PC-3 (cell line): Measurements from ENCODE around the gene TMEM171. TPM values are rescaled to one million over a fixed set of nuclear protein-coding genes. Genes with fewer than 3 reads are reported as not detected.

Experiments used
- ATAC-seq: fragments of 200-7000 bp; cut with Tn5 transposase; 2 replicates; pipeline ENCODE4 v1.9.1; 2020; ENCODE audit warnings: mild to moderate bottlenecking, moderate library complexity
- BruUV-seq: library from RNA; stranded (reverse); fragments of 400-500 nt; replicated peaks from 2 replicates; lab custom pipeline; 2021; lab: Mats Ljungman, UMichigan
- CTCF ChIA-PET: fragments of 300-600 bp; sonication (Branson Sonifier 250); formaldehyde crosslinking; loops from one replicate; lab custom pipeline; 2022; ENCODE audit warnings: antibody characterized with exemption; lab: Charles Lee
- POLR2A ChIA-PET: fragments of 300-600 bp; sonication (Branson Sonifier 250); formaldehyde crosslinking; loops from one replicate; lab custom pipeline; 2022; ENCODE audit warnings: antibody characterized with exemption; ENCODE audit not compliant: unreplicated experiment; lab: Charles Lee
- DNase-seq: peaks from one replicate; pipeline ENCODE4 v3.0.0-alpha.2; 2015
- H2AFZ ChIP-seq: fragments of 300-600 bp; sonication (generic); 2 replicates; pipeline ENCODE4 v1.6.0; 2016; ENCODE audit warnings: antibody characterized with exemption, low read length
- H3F3A ChIP-seq: fragments of 300-600 bp; sonication (generic); one replicate; pipeline ENCODE4 v1.6.0; 2017; ENCODE audit warnings: antibody characterized with exemption, low read length, control low read depth, mild to moderate bottlenecking; ENCODE audit not compliant: unreplicated experiment
- H3K27ac ChIP-seq: fragments of 300-600 bp; sonication (generic); 2 replicates; pipeline ENCODE4 v1.5.1; 2016; ENCODE audit warnings: mild to moderate bottlenecking, low read length
- H3K27me3 ChIP-seq: fragments of 300-600 bp; sonication (generic); 2 replicates; pipeline ENCODE4 v1.6.1; 2016; ENCODE audit warnings: low read length, mixed read lengths
- H3K36me3 ChIP-seq: fragments of 300-600 bp; sonication (generic); 2 replicates; pipeline ENCODE4 v1.6.1; 2016; ENCODE audit warnings: low read depth, mixed run types, low read length, mixed read lengths
- H3K4me1 ChIP-seq: fragments of 300-600 bp; sonication (generic); 2 replicates; pipeline ENCODE4 v1.5.1; 2016; ENCODE audit warnings: low read length; ENCODE audit not compliant: insufficient read depth
- H3K4me2 ChIP-seq: fragments of 300-600 bp; sonication (generic); 2 replicates; pipeline ENCODE4 v1.6.0; 2016; ENCODE audit warnings: low read length
- H3K4me3 ChIP-seq: fragments of 300-600 bp; sonication (generic); 2 replicates; pipeline ENCODE4 v1.5.1; 2016; ENCODE audit warnings: mild to moderate bottlenecking, low read length, mixed read lengths
- H3K79me2 ChIP-seq: fragments of 300-600 bp; sonication (generic); 2 replicates; pipeline ENCODE4 v1.6.1; 2017; ENCODE audit warnings: low read length, mixed read lengths
- H3K9ac ChIP-seq: fragments of 300-600 bp; sonication (generic); 2 replicates; pipeline ENCODE4 v1.6.0; 2016; ENCODE audit warnings: mild to moderate bottlenecking, low read length
- H3K9me2 ChIP-seq: fragments of 300-600 bp; sonication (generic); replicated peaks from 2 replicates; pipeline ENCODE4 v1.6.1; 2016; ENCODE audit warnings: mixed run types, low read length, mixed read lengths
- H3K9me3 ChIP-seq: fragments of 300-600 bp; sonication (generic); 2 replicates; pipeline ENCODE4 v1.6.1; 2016; ENCODE audit warnings: low read length, mixed read lengths
- H4K20me1 ChIP-seq: fragments of 300-600 bp; sonication (generic); 2 replicates; pipeline ENCODE4 v1.6.1; 2016; ENCODE audit warnings: low read length, mixed read lengths
- EZH2 ChIP-seq: fragments of 300-600 bp; sonication (generic); IDR thresholded peaks from one replicate; pipeline ENCODE4 v1.6.1; 2017; ENCODE audit warnings: antibody characterized with exemption, mild to moderate bottlenecking, low read length; ENCODE audit not compliant: unreplicated experiment
- EZH2phosphoT487 ChIP-seq: fragments of 300-600 bp; sonication (generic); IDR thresholded peaks from 2 replicates; pipeline ENCODE4 v1.6.1; 2018; ENCODE audit warnings: mild to moderate bottlenecking, antibody characterized with exemption, low read length, borderline replicate concordance
- intact Hi-C: fragments of 100-400 bp; cut with micrococcal nuclease; formaldehyde crosslinking; loops from 2 replicates; pipeline ENCODE4 v1.9.0; 2023
- total RNA-seq: library from RNA; depleted of rRNA; stranded (reverse); fragments of >200 nt; gene quantifications from 2 replicates; pipeline ENCODE4 v1.2.3, GENCODE V29; 2014
- TF ChIP-seq, protein P1 (sequence below): fragments of 300-600 bp; sonication (generic); conservative IDR thresholded peaks from 2 replicates; pipeline ENCODE4 v1.5.1; 2017; ENCODE audit warnings: antibody characterized with exemption, low read depth, mild to moderate bottlenecking, low read length

Gene TMEM171
- total RNA-seq, 1 experiment from 2014 or later = 1.8 TPM

GRCh38 chr5:73158313-73158712, 37.9 kb downstream of the TMEM171 start:
- Histone ChIP-seq H3K4me1 (peaks cover 3% of the 10 kb centered on the region; the same call in 1 of the 2 replicates), H3K27me3 (no peaks in the 10 kb centered on the region), H3K9me3 (no peaks in the 10 kb centered on the region), H4K20me1 (no peaks in the 10 kb centered on the region), H3K4me3 (no peak overlapping the region), H3K9me2 (no peaks in the 10 kb centered on the region), H3K9ac (no peak overlapping the region), H3K36me3 (no peaks in the 10 kb centered on the region), H3K4me2 (no peak overlapping the region), H2AFZ (no peak overlapping the region), H3F3A (no peaks in the 10 kb centered on the region), H3K79me2 (no peaks in the 10 kb centered on the region), H3K27ac (no peak overlapping the region)
- no TSS peak for BruUV-seq
- intact Hi-C loops = no loop called here
- TF ChIP-seq EZH2phosphoT487 (no peak), EZH2 (no peak)
- TF ChIP-seq, protein P1, sequence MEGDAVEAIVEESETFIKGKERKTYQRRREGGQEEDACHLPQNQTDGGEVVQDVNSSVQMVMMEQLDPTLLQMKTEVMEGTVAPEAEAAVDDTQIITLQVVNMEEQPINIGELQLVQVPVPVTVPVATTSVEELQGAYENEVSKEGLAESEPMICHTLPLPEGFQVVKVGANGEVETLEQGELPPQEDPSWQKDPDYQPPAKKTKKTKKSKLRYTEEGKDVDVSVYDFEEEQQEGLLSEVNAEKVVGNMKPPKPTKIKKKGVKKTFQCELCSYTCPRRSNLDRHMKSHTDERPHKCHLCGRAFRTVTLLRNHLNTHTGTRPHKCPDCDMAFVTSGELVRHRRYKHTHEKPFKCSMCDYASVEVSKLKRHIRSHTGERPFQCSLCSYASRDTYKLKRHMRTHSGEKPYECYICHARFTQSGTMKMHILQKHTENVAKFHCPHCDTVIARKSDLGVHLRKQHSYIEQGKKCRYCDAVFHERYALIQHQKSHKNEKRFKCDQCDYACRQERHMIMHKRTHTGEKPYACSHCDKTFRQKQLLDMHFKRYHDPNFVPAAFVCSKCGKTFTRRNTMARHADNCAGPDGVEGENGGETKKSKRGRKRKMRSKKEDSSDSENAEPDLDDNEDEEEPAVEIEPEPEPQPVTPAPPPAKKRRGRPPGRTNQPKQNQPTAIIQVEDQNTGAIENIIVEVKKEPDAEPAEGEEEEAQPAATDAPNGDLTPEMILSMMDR = no peak
- CTCF ChIA-PET = no interaction called here
- POLR2A ChIA-PET = no interaction called here
- DNase-seq = no peak
- ATAC-seq = no peak

- H4K20me1 ChIP-seq = no peaks in the 10 kb centered on the region
- CTCF ChIA-PET = interaction anchor here (0.6 kb wide), 1 partner anchor 16 kb away, joined by 3 read pairs; no protein-coding TSS in a partner anchor
- POLR2A ChIA-PET = interaction anchor here (0.6 kb wide), 1 partner anchor 363 kb away, joined by 6 read pairs; no protein-coding TSS in a partner anchor
- no peaks in the 10 kb centered on the region for H3K79me2 ChIP-seq
- H3F3A ChIP-seq = no peaks in the 10 kb centered on the region
- no peaks in the 10 kb centered on the region for H3K9me2 ChIP-seq
- H3K4me3 ChIP-seq = peak overlapping the region; percentile 20; the same call in 1 of the 2 replicates
- peak overlapping the region; percentile 24; the same call in 1 of the 2 replicates for H2AFZ ChIP-seq
- intact Hi-C loops = no loop called here
- BruUV-seq = no TSS peak
- H3K9ac ChIP-seq = no peak overlapping the region
- DNase-seq (peak; percentile 3), ATAC-seq (no peak)
- H3K4me1 ChIP-seq = peaks cover 3% of the 10 kb centered on the region; the same call in 1 of the 2 replicates
- H3K9me3 ChIP-seq = no peaks in the 10 kb centered on the region
- H3K27ac ChIP-seq = no peak overlapping the region
- H3K27me3 ChIP-seq = no peaks in the 10 kb centered on the region
- no peaks in the 10 kb centered on the region for H3K36me3 ChIP-seq
- TF ChIP-seq, protein P1 = no peak
- TF ChIP-seq EZH2 (no peak), EZH2phosphoT487 (no peak)
- peak overlapping the region; percentile 51 for H3K4me2 ChIP-seq
These were observed 39.9 kb downstream of the TMEM171 start for GRCh38 chr5:73160239-73160671.

GRCh38 chr5:73170522-73170921, 50.1 kb downstream of the TMEM171 start:
- Histone ChIP-seq H3K9me3 (no peaks in the 10 kb centered on the region), H3K4me3 (no peak overlapping the region), H3K9ac (no peak overlapping the region), H3K4me1 (no peaks in the 10 kb centered on the region), H3F3A (no peaks in the 10 kb centered on the region), H2AFZ (no peak overlapping the region), H3K79me2 (no peaks in the 10 kb centered on the region), H3K36me3 (no peaks in the 10 kb centered on the region), H3K9me2 (no peaks in the 10 kb centered on the region), H3K27ac (no peak overlapping the region), H4K20me1 (no peaks in the 10 kb centered on the region), H3K27me3 (no peaks in the 10 kb centered on the region), H3K4me2 (no peak overlapping the region)
- TF ChIP-seq, protein P1 = peak; percentile 53
- TF ChIP-seq EZH2 (no peak), EZH2phosphoT487 (no peak)
- BruUV-seq = no TSS peak
- intact Hi-C loops = no loop called here
- no peak for ATAC-seq
- POLR2A ChIA-PET = no interaction called here
- CTCF ChIA-PET = interaction anchor here (1.5 kb wide), 1 partner anchor 45 kb away, joined by 4 read pairs; no protein-coding TSS in a partner anchor
- peak; percentile 36 for DNase-seq
